NCI-H2029 (cell line): ENCODE measurements around the gene SDC1.
"Not testable (repeated sequence)": the region's sequence is repeated elsewhere in the genome, so short reads cannot be mapped to it uniquely, and the experiment has no call there.

Experiments used
- DNase-seq: peaks from one replicate; lab custom pipeline; 2025; lab: John Stamatoyannopoulos, UW

SDC1 gene, protein sequence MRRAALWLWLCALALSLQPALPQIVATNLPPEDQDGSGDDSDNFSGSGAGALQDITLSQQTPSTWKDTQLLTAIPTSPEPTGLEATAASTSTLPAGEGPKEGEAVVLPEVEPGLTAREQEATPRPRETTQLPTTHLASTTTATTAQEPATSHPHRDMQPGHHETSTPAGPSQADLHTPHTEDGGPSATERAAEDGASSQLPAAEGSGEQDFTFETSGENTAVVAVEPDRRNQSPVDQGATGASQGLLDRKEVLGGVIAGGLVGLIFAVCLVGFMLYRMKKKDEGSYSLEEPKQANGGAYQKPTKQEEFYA

GRCh38 chr2:20224716-20225293 lies at the start of gene SDC1:
TSS of gene SDC1 (minus strand) at chr2:20225130. CDS start at chr2:20224867, 263 bp downstream.
- DNase-seq = peak; percentile 61

DNA sequence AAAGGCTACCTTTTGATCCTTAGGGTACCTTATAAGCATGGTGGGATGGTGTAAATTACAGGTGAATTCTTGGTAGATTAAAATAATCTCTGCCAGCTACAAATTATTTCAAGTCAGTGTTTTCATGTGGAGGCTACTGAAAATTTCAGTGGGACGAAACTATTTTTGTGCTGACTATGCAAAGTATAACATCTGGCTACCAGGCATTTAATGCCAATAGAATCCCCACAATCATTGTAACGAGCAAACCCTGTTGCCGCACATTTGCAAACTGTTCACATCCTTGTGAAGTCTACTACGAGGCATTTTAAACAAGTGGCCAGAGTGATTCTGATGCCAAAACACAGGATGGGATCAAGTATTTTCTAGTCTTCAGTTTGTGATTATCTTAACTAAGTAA lies 48.1 kb upstream of the SDC1 start:
- DNase-seq = no peak

DNA sequence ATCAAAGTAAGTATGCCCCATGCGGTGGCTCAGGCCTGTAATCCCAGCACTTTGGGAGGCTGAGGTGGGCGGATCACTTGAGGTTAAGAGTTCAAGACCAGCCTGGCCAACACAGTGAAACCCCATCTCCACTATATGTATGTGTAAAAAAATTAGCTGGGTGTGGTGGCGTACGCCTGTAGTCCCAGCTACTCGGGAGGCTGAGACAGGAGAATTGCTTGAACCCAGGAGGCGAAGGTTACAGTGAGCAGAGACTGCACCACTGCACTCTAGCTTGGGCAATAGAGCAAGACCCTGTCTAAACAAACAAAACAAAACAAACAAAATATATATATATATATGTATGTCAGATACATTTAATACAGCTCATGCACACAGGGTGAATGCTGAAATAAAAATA lies 43.4 kb upstream of the SDC1 start:
- not testable (repeated sequence) for DNase-seq

DNA sequence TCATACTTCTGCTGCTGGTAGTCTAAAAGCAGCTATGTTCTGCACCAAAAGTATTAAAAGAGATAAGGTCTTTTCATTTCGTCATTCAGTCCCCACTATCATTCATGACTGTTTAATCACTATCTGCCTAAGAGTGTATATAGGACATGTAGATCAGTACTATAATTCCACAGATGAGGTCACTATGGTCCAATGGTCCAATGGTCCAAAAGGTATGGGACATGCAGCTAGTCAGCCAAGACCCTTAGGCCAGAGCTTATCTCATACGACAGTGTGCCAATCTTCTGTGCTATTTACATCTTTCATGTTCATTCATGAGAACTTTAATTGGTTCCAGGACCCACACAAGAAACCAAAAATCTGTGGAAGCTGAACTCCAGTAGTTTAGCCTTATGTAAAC lies 42.6 kb upstream of the SDC1 start:
- DNase-seq = no peak

- DNase-seq = no peak
These were observed 39.7 kb upstream of the SDC1 start for GRCh38 chr2:20264629-20265028.

- DNase-seq = no peak
These were observed 32.5 kb upstream of the SDC1 start for GRCh38 chr2:20257411-20257810.

DNA sequence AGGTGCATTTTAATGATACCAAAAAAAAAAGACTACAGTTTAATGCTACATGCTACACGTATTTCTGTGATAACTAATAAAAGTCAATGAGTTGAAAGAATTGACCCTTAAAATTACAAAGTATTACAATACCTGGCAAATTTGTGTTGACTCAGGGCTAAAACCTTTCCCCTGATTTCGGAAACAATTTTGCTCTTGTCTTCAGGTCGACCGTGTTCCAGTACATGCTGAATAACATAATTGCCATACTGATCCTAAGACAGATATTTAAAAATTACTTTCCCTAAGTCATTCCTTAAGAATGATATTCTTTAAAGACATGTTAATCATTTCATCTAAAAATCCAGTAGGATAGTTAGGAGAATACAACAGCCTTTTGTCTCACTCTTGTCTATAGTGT lies 29.8 kb upstream of the SDC1 start:
- DNase-seq = no peak

GRCh38 chr2:20250436-20250835 lies 25.5 kb upstream of the SDC1 start:
- no peak for DNase-seq

DNA sequence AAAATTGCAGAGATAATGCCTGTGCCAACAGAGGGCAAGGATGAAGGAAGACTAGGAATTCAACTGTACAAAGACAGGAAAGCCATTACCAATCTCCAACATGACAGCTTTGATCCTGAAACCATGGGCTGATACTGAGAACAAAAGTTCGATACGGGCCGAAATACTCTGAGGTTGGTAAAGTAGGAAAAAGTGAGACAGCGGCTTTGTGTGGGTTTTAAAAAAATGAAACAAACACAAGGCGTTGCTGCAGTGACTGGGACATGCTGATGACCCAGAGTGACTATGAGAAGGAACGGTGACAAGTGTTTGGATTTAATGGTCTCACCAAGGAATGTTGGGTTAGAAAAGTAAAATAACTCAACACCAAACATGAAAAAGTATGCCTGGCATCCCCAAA lies 24.2 kb upstream of the SDC1 start:
- no peak for DNase-seq

- DNase-seq = no peak
These were observed 22.2 kb upstream of the SDC1 start for GRCh38 chr2:20247084-20247483.

- DNase-seq = not testable (repeated sequence)
These were observed 18.7 kb upstream of the SDC1 start for GRCh38 chr2:20243637-20244036.

- peak; percentile 23 for DNase-seq
These were observed 17.9 kb upstream of the SDC1 start for GRCh38 chr2:20242727-20243377.

- no peak for DNase-seq
These were observed 17.2 kb upstream of the SDC1 start for GRCh38 chr2:20241973-20242726.

DNA sequence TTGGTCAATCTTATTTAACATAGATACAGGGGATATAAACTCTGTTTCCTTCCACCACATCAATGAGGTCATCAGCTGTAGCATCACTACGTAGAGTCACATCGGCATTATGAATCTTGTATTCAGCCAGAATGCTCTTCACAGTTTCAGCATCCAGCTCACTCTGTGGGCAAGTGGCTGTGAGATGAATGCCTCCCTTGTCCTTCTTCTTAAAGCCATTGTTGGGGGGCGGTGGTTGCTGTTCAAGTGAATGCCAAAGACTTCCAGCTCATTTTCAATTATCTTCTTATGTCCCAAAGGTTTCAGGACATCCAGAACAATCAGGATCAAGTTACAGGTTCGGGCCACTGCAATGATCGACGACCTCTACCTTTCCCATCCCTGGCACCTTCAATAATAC lies 15.4 kb upstream of the SDC1 start:
- DNase-seq = not testable (repeated sequence)

DNA sequence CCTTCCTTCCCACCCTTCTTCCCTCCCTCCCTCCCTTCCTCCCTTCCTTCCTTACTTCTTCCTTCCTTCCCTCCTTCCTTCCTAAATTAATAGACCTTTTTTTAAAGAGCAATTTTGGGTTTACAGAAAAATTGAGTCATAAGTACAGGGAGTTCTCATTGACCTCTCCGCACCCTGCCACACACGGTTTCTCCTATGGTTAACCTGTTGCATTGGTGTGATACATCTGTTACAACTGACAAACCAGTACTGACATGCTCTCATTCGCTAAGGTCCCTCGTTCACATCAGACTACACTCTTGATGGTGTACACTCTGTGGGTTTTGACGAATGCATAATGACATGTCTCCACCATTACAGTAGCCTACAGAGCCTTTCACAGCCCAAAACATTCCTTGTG lies 11.6 kb upstream of the SDC1 start:
- no peak for DNase-seq

GRCh38 chr2:20235655-20236305 lies 10.8 kb upstream of the SDC1 start:
- DNase-seq = no peak

GRCh38 chr2:20234597-20234996 lies 9.7 kb upstream of the SDC1 start:
- DNase-seq = not testable (repeated sequence)

DNA sequence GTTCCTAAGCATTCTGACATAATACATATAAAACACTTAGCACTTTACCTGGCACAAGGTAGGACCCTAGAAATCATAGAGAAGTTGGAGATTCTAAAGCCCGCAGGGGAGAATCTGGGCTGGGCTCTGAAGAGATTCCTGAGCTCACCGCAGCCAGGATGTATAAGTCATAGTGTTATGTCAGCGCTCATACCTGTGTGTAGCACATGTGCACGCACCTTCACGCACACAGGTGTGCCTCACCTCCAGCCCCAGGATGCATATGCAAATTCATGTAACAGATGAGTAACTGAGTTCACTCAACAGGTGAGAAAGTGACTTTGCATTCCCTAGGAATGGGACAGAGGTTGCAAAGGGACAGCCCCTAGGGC lies 7.9 kb upstream of the SDC1 start:
- DNase-seq = no peak

DNA sequence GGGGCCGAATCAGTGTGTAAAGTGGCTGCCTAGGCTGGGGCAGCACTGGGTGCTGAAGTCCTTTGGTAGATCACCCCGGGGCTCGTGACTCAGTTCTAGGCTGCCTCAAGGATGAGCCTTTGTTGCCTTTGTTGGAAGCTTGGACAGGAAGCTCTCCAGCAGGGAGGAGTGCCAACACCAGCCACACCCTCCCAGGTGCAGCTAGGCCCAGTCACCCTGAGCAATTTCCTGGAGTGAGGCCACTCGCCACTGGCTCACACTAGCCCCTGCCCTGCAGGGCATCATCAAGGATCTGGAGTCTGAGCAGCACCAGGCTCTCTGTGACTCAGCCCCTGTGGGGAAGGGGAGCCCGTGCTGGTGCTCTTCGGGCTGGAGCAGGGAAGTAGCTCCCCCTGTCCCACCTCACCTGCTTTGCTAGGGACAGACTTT lies 6.7 kb upstream of the SDC1 start:
- DNase-seq = peak; percentile 89

GRCh38 chr2:20231159-20231558 lies 6.2 kb upstream of the SDC1 start:
- no peak for DNase-seq

DNA sequence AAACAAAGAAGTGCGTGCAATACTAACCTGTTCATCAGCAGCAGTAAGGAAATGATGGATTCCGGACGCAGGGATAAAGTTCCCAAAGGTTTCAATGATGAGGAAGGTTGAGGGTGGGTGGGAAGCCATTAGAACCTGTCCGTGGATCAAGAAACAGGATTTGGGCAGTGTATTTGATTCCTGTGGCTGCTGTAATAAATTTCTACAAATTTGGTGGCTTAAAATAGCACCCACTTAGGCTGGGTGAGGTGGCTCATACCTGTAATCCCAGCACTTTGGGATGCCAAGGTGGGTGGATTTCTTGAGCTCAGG lies 5.1 kb upstream of the SDC1 start:
- no peak for DNase-seq

DNA sequence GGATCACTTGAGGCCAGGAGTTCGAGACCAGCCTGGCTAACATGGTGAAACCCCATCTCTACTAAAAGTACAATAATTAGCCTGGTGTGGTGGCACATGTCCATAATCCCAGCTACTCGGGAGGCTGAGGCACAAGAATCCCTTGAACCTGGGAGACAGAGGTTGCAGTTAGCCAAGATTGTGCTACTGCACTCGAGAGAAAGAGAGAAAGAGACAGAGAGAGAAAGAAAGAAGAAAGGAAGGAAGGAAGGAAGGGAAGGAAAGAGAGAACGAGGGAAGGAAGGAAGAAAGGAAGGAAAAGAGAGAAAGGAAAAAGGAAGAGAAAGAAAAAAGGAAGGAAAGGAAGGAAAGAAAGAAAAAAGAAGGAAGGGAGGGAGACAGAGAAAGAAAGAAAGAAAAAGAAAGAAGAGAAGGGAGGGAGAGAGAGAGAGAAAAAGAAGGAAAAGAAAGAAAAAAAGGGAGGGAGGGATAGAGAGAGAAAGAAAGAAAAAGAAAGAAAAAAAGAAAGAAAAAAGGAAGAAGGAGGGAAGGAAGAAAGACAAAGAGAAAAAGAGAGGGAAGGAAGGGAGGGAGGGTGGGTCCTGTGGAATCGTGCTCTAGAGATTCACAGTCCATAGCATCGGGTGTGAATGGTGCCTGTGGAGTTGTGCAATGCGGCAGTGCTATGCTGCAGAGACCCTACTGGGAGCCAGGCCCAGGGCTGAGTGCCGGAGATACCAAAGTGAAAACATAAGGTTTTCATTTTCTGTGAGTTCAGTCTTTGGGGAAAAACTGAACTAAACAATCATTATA lies 4.6 kb upstream of the SDC1 start:
- no peak for DNase-seq
